GM06990 (cell line): ENCODE data around the gene RSBN1.
"Not testable (repeated sequence)": the region's sequence is repeated elsewhere in the genome, so short reads cannot be mapped to it uniquely, and the experiment has no call there.

Experiments
- DNase-seq: peaks from one replicate; pipeline ENCODE4 v3.0.0-alpha.2; 2011; ENCODE audit not compliant: insufficient read length; ENCODE audit errors: extremely low read depth
- H3K27me3 ChIP-seq: replicated peaks from 2 replicates; pipeline ENCODE4 v1.6.0; 2011; ENCODE audit warnings: low read length; ENCODE audit not compliant: control insufficient read depth, insufficient read depth
- H3K36me3 ChIP-seq: 2 replicates; pipeline ENCODE4 v1.5.1; 2011; ENCODE audit warnings: low read length; ENCODE audit not compliant: control insufficient read depth, insufficient read depth
- H3K4me3 ChIP-seq: replicated peaks from 2 replicates; pipeline ENCODE4 v1.5.1; 2011; ENCODE audit warnings: low read depth, mild to moderate bottlenecking, control low read depth, low read length
- TF ChIP-seq, protein P1 (sequence below): IDR thresholded peaks from 2 replicates; pipeline ENCODE4 v1.5.1; 2011; ENCODE audit warnings: low read length, control low read depth, mild to moderate bottlenecking, inconsistent platforms; ENCODE audit not compliant: insufficient read depth, poor library complexity, severe bottlenecking

RSBN1 gene

DNA sequence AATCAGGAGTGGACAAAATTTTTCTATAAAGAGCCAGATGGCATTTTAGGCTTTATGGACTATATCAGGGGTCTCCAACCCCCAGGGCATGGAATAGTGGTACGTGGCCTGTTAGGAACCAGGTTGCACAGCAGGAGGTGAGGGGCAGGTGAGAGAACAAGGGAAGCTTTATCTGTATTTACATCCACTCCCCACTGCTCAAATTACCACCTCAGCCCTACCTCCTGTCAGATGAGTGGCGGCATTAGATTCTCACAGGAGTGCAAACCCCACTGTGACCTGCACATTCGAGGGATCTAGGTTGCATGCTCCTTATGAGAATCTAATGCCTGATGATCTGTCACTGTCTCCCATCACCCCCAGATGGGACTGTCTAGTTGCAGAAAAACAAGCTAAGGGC, 66.9 kb downstream of the RSBN1 start:
- TF ChIP-seq, protein P1, sequence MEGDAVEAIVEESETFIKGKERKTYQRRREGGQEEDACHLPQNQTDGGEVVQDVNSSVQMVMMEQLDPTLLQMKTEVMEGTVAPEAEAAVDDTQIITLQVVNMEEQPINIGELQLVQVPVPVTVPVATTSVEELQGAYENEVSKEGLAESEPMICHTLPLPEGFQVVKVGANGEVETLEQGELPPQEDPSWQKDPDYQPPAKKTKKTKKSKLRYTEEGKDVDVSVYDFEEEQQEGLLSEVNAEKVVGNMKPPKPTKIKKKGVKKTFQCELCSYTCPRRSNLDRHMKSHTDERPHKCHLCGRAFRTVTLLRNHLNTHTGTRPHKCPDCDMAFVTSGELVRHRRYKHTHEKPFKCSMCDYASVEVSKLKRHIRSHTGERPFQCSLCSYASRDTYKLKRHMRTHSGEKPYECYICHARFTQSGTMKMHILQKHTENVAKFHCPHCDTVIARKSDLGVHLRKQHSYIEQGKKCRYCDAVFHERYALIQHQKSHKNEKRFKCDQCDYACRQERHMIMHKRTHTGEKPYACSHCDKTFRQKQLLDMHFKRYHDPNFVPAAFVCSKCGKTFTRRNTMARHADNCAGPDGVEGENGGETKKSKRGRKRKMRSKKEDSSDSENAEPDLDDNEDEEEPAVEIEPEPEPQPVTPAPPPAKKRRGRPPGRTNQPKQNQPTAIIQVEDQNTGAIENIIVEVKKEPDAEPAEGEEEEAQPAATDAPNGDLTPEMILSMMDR = no peak
- no peak for DNase-seq
- Histone ChIP-seq H3K36me3 (peaks cover 3% of the 10 kb centered on the region), H3K27me3 (no peaks in the 10 kb centered on the region), H3K4me3 (no peak overlapping the region)

DNA sequence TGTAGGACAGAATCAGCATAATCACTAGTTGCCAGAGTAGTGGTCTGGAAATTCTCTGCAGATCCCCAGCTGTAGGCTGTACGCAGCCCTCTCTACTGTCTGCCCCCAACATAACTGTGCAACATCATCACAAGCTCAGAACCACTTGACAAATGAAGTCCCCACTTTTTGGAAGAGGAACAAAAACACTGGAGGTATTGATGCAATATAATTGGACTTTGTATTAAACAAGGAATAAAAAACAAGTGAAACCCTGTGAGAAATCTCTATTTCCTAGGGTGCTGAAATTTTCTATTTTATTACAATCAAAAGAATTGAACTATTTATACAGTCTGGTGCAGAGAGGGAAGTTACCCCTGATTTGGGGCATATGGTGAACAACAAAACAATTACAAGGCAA, 68.2 kb downstream of the RSBN1 start:
- DNase-seq = no peak
- Histone ChIP-seq H3K4me3 (no peak overlapping the region), H3K36me3 (peaks cover 3% of the 10 kb centered on the region), H3K27me3 (no peaks in the 10 kb centered on the region)
- TF ChIP-seq, protein P1 = no peak

DNA sequence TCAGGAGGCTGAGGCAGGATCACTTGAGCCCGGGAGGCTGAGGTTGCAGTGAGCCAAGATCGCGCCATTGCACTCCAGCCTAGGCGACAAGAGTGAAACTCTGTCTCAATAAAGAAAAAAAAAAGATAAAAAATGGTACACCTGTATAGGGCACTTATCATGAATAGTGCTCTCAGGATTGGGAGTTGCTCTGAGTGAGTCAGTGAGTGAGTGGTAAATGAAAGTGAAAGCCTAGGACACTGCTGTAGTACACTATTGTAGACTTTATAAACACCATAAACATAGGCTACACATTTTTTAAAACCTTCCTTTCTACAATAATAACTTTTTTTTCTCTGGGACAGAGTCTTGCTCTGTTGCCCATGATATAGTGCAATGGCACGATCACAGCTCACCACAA, 69.8 kb downstream of the RSBN1 start:
- H3K36me3 ChIP-seq = peaks cover 4% of the 10 kb centered on the region
- no peak for DNase-seq
- no peak overlapping the region for H3K4me3 ChIP-seq
- no peaks in the 10 kb centered on the region for H3K27me3 ChIP-seq
- TF ChIP-seq, protein P1 = no peak

DNA sequence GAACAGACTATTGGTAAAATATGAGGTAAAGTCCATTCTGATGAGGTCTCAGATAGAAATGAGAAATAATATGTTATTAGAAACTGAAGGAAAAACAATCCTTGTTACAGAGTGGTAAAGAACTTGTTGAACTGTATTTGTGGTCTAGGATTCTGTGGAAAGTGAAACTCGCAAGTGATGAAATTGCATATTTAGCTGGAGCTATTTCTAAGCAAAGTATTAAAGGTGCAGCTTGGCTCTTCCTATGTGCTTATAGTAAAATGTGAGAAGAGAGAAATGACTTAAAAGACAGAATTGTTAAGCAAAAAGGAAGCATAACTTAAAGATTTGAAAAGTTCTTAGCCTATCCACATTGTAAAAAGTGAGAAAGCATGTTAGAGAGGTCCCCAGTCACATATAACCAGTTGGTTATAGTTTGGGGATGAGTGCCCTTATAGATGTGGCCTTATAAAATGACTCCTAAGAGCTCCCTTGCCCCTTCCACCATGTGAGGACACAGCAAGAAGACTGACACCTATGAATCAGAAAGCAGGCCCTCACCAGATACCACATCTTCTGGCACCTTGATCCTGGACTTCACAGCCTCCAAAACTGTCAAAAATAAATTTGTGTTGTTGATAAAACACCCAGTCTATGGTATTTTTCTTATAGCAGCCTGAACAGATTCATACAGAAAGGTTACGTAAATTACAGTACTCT, 77.8 kb downstream of the RSBN1 start:
- Histone ChIP-seq H3K36me3 (peaks cover 4% of the 10 kb centered on the region), H3K27me3 (no peaks in the 10 kb centered on the region), H3K4me3 (no peak overlapping the region)
- TF ChIP-seq, protein P1 = no peak
- DNase-seq = no peak

- Histone ChIP-seq H3K27me3 (no peaks in the 10 kb centered on the region), H3K36me3 (peaks cover 4% of the 10 kb centered on the region), H3K4me3 (no peak overlapping the region)
- no peak for DNase-seq
- TF ChIP-seq, protein P1 = no peak
Observed at GRCh38 chr1:113732802-113733201, 79.5 kb downstream of the RSBN1 start.

DNA sequence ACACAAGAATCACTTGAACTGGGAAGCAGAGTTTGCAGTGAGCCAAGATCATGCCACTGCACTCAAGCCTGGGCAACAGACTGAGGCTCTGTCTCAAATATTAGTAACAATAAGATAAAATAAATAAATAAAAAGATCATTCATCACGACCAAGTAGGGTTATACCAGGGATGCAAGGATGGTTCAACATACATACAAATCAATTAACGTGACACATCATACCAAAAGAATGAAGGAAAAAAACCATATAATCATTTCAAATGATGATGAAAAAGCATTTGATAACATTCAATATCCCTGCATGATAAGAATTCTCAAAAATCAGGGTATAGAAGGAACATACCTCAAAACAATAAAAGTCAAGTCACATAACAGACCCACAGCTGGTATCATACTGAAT, 91.3 kb downstream of the RSBN1 start:
- H3K4me3 ChIP-seq = no peak overlapping the region

GRCh38 chr1:113718621-113719020, 93.7 kb downstream of the RSBN1 start:
- not testable (repeated sequence) for H3K36me3 ChIP-seq, DNase-seq, H3K27me3 ChIP-seq, H3K4me3 ChIP-seq

More for the DNA sequence above, 91.3 kb downstream of the RSBN1 start:
- TF ChIP-seq, protein P1 = no peak
- H3K36me3 ChIP-seq = peaks cover 6% of the 10 kb centered on the region
- DNase-seq = no peak
- H3K27me3 ChIP-seq = no peaks in the 10 kb centered on the region

DNA sequence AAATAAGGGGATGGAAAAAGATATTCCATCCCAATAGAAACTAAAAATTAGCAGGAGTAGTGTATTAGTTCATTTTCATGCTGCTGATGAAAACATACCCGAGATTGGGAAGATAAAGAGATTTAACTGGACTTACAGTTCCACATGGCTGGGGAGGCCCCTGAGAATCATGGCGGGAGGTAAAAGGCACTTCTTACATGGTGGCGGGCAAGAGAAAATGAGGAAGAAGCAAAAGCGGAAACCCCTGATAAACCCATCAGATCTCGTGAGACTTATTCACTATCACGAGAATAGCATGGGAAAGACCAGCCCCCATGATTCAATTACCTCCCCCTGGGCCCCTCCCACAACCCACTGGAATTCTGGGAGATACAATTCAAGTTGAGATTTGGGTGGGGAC, 94.8 kb downstream of the RSBN1 start:
- not testable (repeated sequence) for DNase-seq, H3K27me3 ChIP-seq, H3K4me3 ChIP-seq, H3K36me3 ChIP-seq
